ENCODE measurements around the gene OAS2.
A peak's percentile ranks its signal among the peaks of the same experiment; 100 is the strongest.

Gene OAS2

DNA sequence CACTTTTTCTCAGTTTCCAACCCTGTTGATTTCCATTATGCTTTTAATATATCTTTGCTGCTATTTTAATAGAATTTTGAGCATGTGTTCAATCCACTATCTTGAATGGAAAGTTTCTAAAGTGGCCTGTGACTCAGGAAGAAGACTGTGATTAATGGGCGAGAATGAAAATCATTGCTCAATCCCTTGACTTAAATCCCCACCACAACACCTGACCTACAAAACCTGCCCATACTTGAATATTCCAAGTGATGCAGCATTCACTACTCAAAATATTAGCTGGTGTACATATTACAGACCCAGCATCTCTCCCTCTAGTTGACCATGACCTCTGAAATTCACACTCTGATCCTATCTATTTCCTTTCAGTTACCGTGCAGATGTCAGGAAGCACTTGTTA, 41.4 kb upstream of the OAS2 start:
- TF ChIP-seq, protein P1, sequence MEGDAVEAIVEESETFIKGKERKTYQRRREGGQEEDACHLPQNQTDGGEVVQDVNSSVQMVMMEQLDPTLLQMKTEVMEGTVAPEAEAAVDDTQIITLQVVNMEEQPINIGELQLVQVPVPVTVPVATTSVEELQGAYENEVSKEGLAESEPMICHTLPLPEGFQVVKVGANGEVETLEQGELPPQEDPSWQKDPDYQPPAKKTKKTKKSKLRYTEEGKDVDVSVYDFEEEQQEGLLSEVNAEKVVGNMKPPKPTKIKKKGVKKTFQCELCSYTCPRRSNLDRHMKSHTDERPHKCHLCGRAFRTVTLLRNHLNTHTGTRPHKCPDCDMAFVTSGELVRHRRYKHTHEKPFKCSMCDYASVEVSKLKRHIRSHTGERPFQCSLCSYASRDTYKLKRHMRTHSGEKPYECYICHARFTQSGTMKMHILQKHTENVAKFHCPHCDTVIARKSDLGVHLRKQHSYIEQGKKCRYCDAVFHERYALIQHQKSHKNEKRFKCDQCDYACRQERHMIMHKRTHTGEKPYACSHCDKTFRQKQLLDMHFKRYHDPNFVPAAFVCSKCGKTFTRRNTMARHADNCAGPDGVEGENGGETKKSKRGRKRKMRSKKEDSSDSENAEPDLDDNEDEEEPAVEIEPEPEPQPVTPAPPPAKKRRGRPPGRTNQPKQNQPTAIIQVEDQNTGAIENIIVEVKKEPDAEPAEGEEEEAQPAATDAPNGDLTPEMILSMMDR (IDR thresholded peaks at IDR 0.05) = no peak
- no peak for TF ChIP-seq ZFX (IDR thresholded peaks at IDR 0.05; ENCODE audit: borderline replicate concordance)
- H3K27ac ChIP-seq = no peak overlapping the region

DNA sequence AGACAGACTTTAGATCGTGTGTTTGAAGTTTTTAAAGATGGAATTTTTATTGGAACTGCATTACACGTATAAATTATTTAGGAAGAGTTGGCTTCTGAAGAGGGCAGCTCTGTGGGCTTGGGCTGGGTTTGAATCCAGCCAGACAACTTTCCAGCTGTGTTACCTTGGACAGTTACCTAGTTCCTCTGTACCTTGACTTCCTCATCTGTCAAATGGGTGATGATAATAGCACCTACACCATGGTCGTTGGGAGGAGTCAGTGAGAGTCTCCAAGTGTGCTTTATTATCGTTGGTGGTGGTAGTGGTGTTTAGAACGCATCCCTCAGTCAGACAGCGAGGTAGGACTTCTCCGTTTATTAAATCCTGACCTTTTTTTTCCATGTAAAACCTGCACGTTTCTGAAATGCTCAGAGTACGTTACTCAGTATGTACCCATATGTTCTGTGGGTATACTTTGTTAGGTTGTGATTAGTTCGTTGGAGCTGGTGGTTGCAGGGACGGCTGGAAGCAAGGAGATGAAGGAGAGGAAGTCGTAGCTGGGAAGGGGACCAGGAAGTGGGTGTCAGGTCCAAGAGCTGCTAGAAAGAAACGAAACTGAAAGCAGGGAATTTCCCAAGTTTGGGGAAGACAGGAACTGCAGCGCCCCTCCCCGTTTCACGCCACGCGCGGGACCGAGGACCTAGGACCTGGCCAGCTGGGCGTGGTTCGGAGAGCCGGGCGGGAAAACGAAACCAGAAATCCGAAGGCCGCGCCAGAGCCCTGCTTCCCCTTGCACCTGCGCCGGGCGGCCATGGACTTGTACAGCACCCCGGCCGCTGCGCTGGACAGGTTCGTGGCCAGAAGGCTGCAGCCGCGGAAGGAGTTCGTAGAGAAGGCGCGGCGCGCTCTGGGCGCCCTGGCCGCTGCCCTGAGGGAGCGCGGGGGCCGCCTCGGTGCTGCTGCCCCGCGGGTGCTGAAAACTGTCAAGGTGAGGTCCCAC, 40.3 kb upstream of the OAS2 start, which contains the start of gene OAS3:
Gene OAS3 (plus strand): TSS at position 734 of the 979 bp plus-strand sequence. CDS start 57 bp downstream, at position 791.
- H3K27ac ChIP-seq = peak within 1 kb of the TSS; percentile 38
- no peak for TF ChIP-seq ZFX (IDR thresholded peaks at IDR 0.05; ENCODE audit: borderline replicate concordance)
- TF ChIP-seq, protein P1 (IDR thresholded peaks at IDR 0.05) = 0 out of 2 replicates have a peak, but pooled peaks have one; percentile 8

DNA sequence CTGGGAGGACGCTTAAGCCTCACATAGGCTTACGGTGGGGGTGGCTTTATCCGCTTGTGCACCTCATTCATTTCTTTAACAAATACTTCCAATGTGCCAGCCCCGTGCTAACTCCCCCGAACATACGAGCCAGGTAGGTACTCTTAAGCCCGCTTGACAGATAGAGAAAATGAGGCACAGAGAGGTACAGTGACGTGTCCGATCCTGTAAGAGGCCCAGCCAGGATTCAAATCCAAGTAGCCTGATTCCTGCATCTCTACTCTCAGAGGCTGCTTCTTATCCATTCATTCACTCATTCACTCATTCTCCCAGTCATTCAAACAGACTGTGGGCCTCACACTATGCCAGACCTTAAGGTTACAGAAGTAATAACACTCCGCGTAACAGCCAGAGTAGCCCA, 39.6 kb upstream of the OAS2 start:
- peak overlapping the region; percentile 38 for H3K27ac ChIP-seq
- TF ChIP-seq, protein P1 (IDR thresholded peaks at IDR 0.05) = no peak
- TF ChIP-seq ZFX (IDR thresholded peaks at IDR 0.05; ENCODE audit: borderline replicate concordance) = no peak

DNA sequence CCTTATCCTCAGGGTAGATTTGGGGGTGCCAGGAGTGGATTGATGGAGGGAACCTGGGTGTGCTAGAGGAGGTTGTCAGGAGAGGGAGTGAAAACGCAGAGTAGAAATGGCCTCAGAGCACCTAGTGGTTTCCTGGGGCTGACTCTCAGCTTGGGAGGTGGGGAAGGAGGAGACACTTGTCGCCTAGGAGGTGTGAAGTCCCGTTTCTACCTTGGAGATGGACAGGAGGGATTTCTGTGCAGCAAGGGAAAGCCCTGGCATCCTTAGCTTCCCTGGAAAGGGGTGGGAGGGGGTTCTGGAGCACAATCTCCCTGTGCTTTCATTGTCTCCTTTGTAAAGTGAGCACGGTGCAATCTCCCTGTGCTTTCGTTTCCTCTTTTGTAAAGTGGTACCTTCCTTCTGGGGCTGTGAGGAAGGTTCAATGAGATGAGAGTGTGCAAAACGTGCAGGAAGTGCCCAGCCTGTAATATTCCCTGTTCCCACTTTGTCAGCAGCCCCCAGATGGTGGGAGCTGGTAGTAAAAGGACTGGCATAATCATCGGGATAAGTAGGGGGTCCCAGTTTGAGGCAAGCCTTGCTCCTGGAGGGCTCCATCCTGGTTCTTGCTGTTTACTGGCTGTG, 38.4 kb upstream of the OAS2 start:
- no peak for TF ChIP-seq ZFX (IDR thresholded peaks at IDR 0.05; ENCODE audit: borderline replicate concordance)
- TF ChIP-seq, protein P1 (IDR thresholded peaks at IDR 0.05) = no peak
- no peak overlapping the region for H3K27ac ChIP-seq

DNA sequence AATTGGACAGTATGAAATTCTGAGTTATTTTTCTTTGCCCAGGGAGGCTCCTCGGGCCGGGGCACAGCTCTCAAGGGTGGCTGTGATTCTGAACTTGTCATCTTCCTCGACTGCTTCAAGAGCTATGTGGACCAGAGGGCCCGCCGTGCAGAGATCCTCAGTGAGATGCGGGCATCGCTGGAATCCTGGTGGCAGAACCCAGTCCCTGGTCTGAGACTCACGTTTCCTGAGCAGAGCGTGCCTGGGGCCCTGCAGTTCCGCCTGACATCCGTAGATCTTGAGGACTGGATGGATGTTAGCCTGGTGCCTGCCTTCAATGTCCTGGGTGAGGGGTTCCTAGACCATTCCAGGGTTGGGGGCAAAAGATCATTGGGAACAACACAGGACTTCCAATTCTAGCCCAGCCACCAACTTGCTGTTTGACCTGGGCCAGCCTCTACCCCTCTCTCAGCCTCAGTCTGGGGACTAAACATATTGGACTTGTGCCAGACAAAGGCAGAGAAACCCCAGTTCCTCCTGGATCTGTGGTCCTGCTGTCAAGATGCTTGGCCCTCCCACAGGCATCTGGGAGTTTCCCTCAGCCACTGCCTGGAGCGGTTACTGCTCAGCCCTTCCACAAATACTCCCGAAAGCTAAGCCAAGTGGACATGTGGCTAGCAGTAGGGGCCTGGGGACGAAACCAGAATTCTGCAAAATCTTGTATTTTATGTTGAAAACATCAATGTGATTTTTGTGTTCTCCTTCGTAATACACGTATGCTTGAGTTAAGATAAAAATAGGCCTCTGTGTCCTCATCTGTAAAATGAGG, 36.6 kb upstream of the OAS2 start:
- no peak overlapping the region for H3K27ac ChIP-seq
- no peak for TF ChIP-seq ZFX (IDR thresholded peaks at IDR 0.05; ENCODE audit: borderline replicate concordance)
- TF ChIP-seq, protein P1 (IDR thresholded peaks at IDR 0.05) = no peak

DNA sequence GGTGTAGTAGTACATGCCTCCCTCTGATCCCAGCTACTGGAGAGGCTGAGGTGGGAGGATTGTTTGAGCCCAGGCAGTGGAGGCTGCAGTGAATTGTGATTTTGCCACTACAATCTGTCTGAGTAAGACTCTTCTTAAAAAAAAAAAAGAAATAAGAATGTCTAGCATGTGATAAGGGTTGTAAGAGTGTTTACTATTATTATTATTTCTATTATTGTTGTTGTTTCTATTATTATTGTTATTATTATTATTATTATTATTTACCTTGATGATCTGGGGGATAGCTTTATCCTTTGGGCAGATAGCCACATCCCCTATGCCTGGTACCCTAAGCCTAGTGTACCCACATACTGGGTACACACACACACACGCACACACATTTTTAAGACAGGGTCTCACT, 35.7 kb upstream of the OAS2 start:
- TF ChIP-seq, protein P1 (IDR thresholded peaks at IDR 0.05) = no peak

More for the DNA sequence above, 35.7 kb upstream of the OAS2 start:
- H3K27ac ChIP-seq = no peak overlapping the region

Measured in 22Rv1 (cell line).